C4-2B (cell line): ENCODE results near the gene TMEM132D.

ENCODE experiments used
- H3K27ac ChIP-seq: fragments of 450-650 bp; 2 replicates; pipeline ENCODE4 v1.5.1; 2017
- CTCF ChIP-seq: fragments of 450-650 bp; conservative IDR thresholded peaks from 2 replicates; pipeline ENCODE4 v1.5.1; 2017; ENCODE audit warnings: mild to moderate bottlenecking
- ZFX ChIP-seq: fragments of 450-650 bp; IDR thresholded peaks from 2 replicates; pipeline ENCODE4 v1.6.1; 2017

TMEM132D gene

GRCh38 chr12:129704232-129704830 is 199.5 kb downstream of the TMEM132D start:
- no peak for TF ChIP-seq CTCF
- TF ChIP-seq ZFX, result no peak
- H3K27ac ChIP-seq, result no peak overlapping the region

GRCh38 chr12:129701631-129702101 is 202.2 kb downstream of the TMEM132D start:
- H3K27ac ChIP-seq, result no peak overlapping the region
- TF ChIP-seq CTCF, result no peak
- TF ChIP-seq ZFX, result no peak

- no peak overlapping the region for H3K27ac ChIP-seq
- TF ChIP-seq ZFX (no peak), CTCF (no peak)
These were observed 203.8 kb downstream of the TMEM132D start for GRCh38 chr12:129700036-129700435.

- no peak overlapping the region for H3K27ac ChIP-seq
- TF ChIP-seq ZFX, result no peak
- no peak for TF ChIP-seq CTCF
These were observed 206.9 kb downstream of the TMEM132D start for GRCh38 chr12:129696926-129697325.

GRCh38 chr12:129696405-129696804 is 207.4 kb downstream of the TMEM132D start:
- TF ChIP-seq CTCF (no peak), ZFX (no peak)
- no peak overlapping the region for H3K27ac ChIP-seq

GRCh38 chr12:129693731-129694130 is 210.1 kb downstream of the TMEM132D start:
- TF ChIP-seq CTCF (no peak), ZFX (no peak)

GRCh38 chr12:129687731-129688130 is 216.1 kb downstream of the TMEM132D start:
- TF ChIP-seq CTCF (no peak), ZFX (no peak)
- no peak overlapping the region for H3K27ac ChIP-seq

More at GRCh38 chr12:129693731-129694130, 210.1 kb downstream of the TMEM132D start:
- H3K27ac ChIP-seq, result no peak overlapping the region
